Fibroblast of gingiva (primary cell): ENCODE results near the gene FAM50B.

Source experiments
- DNase-seq: peaks from one replicate; pipeline ENCODE4 v3.0.0-alpha.2; 2011; ENCODE audit warnings: low read depth

The FAM50B gene

DNA sequence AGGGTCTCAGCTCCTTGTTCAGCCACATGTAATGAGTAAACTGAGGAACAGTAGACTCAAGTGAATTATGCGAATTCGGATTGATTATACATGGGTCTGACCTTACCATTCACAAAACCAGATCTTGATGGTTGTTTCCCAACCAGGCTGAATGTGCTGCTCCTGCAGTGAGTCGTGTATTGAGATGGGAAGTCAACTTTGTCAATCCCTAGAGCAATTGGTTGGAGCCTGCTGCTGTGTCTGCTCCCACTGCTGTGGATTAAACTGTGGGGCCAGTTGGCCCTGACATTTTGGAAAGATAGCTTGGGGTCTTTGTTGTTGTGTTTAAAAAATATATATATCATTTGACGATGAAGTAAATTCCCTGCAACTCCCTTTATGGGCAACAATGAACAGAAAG, 23.9 kb downstream of the FAM50B start:
- no peak for DNase-seq

DNA sequence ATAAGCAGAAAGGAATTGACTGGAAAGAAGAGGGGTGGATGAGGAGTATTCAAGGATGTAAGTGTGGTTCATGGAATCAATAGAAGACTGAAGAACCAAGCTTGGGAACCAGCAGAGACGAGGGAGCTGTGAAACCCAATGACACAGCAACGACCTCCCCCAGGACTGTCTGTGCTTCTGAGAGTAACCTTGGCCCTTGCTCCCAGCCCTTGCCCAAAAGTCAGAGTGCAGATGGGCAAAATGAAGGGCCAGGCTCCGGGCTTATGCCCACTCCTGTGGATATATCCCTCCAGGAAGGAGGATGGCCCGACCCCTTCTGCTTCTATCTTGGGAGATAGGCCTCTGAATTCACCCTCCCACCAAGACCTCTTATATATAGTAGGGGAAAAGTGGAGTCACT, 24.9 kb downstream of the FAM50B start:
- no peak for DNase-seq

DNA sequence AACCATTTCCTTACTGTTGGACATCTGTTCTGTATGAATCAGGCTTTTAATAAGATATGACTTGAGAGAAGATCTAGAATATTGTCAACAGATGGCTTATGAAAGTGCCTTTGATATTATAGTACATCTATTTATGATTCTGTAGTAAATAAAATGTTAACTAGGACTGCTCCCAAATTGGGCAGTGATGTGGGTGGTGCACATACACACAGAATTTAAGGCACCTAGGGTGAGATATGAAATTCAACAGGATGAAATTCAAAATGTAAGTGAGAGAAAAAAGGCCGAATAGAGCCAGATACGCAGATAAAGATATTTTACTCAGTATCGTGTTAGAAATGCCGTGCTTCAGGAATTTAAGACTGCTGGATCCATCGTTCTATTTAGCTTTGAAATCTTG, 26.3 kb downstream of the FAM50B start:
- no peak for DNase-seq

DNA sequence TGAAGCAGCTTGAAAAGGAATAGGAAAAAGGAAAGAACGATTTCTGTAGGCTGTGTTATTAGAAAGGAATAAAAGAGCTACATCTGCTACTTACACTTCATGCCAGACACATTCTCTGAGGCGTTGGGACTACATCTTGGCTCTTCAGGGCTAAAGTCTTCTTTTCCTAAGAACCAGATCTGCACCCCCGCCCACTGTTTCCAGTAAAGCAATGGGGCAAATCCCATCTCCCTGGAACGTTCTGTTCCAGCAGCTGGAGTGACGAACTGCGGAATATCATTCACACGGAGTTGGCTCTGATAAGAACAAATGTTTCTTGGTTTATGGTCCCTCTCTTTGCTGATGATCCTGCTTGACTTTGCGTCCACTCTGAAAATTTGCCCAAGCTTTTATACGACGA, 26.9 kb downstream of the FAM50B start:
- peak; percentile 95 for DNase-seq

DNA sequence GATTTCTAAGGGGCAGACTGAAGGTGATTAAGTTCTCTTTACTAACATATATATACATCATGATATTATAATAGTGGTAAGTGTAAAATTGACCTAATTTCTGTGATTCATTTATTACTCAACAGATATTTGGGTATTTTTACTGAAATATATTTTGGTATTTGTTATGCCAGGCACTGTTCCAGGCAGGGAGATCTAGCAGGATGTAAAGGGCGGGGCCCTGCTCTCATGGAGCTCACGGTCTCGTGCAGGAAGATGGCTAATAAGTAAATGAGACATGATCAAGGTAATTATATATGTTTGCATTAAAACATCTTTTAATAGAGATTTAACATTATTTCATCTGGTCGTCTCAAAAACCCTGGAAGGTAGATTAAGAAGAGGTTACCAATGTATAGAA, 27.7 kb downstream of the FAM50B start:
- DNase-seq = peak; percentile 74

DNA sequence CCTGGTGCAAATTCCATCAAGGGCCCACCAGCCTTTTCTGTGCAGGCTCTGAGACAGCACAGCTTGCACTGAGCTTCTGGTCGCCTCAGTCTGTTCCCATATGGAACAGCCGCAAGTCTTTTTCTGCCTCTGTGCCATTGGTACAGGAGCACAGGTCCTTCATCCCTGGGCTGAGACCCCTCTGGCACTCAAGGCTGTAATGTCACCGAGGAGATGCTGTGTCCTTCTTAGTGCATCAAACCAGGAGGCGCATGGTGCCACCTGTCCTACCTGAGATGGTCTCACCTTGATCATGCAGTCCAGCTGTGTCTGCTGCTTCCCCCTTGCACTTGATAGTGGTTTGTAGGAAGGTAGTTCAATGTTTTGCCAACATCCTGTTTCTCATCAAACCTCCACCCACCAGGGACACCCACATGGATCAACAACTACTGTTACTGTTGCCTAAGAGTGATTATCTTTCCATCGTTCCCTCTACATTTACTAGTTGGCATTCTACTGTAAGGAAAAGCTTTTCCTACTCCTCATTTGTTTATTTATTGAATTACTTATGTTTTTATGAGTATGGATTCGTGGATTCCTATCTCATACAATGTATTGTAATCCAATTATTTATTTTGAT, 29.0 kb downstream of the FAM50B start:
- peak; percentile 71 for DNase-seq

DNA sequence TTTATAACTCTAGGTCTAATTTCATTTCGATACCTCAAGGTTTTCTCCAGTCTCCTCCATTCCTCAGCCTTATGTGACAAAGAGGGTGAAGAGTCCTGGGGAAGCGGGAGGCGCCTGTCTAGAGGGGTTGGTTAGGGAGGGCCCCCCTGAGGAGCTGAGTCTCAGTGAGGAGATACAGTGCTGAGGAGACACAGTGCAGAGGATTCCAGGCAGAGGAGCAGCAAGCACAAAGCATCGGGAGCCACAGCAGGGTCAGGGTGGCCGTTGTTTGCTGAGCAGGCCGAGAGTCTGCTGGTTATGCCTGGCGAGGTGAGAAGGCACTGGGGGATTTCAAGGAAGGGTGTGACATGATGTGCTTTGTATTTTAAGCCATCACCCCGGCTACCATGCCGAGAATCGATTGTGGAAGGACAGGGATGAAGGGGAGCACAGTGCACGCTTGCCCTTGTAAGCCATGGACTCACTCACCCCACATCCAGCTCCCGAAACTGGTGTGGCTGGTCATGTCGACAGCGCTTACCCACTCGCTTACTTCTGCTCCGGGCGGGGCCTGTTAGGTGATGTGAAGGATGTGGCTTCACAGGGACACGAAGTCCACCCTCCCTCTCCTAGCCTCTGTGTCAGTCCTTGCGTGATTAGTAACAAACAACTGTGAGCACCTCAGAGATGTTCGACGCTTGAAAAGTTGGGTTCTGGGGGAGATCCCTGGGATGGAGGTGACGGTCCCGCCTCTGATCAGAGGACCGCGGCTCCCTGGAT, 30.2 kb downstream of the FAM50B start:
- no peak for DNase-seq

DNA sequence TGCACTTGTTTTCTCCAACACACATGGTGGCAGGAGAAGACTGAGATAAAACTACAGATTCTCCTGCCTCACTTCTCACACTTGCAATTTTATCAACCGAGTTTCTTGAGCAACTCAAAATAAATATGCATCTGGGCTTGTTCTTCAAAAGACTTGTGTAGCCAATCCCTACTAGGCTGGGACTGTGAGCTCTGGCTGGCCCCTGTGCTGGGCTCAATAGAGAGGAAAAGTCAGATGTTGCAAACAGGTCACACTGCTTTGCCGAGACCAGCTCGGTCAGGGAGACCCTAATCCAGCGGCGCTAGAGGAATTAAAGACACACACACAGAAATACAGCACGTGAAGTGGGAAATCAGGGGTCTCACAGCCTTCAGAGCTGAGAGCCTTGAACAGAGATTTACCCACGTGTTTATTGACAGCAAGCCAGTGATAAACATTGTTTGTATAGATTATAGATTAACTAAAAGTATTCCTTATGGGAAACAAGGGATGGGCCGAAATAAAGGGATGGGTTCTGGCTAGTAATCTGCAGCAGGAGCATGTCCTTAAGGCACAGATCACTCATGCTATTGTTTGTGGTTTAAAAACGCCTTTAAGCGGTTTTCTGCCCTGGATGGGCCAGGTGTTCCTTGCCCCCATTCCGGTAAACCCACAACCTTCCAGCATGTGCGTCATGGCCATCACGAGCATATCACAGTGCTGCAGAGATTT, 32.7 kb downstream of the FAM50B start:
- DNase-seq = no peak

DNA sequence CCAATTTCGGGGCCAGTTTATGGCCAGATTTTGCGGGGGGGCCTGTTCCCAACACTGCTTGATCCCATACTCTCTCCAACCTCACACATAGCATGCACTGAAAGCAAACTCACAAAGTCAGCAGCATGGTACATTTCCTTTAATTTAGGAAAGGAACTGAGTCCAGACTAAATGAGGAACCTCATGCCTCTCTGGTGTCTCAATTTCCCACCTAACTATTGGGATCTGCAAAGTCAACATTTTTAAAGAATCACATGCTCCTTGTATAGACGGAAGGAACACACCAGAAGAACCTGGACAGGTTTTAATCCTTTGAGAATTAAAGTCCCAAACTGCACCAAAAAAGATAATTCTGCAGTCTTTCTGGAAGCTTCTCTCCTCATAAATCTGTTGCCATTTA, 33.3 kb downstream of the FAM50B start:
- no peak for DNase-seq

DNA sequence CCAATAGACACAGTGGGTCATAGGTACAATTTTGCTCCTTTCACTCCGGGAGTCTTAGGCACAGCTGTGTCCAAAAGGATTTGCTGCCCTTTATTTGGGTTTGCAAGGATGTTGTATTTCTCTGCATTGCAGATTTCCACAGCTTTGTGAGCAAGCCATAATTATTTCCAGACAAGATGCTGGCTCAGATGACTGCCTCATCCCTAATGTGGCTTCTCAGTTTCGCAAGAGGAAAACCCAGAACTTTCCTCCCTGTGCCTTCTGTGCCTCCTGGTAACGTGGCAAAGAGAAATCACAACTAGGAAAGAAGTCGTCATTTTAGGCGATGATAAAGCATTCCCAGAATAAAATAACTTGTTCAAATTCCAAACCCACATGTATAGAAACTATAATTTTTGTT, 33.7 kb downstream of the FAM50B start:
- peak; percentile 99 for DNase-seq

DNA sequence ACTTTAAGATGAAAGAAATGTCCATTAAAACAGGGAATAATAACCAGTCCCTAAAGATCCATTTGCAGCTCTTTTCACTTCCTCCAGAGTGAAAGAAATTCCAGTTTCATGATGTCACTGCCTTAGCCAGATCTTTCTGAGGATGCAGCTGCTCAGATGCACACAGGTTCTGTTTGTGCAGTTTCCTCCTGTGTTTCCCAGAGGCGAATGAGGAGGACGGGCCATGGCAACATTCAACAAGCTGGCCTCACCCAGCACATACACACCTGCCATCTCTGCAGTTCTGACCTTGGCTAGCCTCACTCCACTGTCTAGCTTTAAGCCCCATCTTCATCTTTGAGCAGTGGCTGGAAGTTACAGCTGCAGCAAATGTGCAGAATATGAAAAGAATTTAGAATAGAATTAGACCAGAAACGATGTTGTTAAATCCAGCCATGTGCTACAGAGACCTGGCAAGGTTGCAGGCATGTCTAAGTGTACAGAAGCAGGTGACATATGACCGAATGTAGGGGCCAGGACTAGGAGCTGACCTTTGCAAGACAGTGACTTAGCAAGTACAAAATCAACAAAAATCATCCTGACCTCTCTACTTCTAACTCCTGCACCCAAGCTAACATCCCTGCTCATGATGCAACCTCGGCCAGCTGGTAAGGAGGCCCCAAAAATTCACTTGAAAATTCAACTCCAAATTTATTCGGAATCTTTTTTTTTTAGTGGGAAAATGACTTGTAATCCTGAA, 35.0 kb downstream of the FAM50B start:
- DNase-seq = peak; percentile 46

DNA sequence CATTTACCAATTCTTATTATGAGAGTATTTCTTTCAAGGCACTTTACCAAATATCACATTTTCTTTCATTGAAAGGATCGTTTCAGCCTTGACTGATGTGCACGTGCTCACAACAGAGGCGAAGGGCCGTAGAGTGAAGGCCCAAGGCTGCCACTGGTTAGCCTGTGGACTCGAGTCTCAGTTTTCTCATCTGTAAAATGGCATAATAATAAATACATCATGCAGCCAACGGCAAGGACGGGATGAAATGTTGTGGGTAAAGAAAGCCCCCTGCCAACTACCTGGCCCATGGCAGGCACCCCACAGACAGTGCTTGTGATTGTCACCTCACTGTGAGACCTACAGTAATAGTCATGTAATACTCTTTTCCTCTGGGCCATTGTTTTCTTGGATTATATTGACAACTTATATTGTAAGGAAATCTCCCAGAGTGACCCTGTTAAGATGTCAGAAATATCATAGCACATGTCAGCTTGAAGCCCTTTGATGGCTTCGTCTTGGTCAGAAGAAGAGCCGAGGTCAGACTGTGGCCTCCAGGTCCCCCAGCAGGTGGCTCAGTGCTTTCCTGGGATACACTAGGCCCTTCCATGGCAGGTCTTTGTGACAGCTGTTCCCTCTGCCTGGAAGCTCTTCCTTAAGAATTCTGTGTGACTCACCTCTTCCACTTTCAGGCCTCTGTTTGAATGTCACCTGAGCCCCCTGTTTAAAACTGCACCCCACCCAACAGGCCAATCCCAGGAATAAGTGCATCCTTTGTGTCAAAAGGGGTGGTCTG, 36.3 kb downstream of the FAM50B start:
- DNase-seq = no peak

DNA sequence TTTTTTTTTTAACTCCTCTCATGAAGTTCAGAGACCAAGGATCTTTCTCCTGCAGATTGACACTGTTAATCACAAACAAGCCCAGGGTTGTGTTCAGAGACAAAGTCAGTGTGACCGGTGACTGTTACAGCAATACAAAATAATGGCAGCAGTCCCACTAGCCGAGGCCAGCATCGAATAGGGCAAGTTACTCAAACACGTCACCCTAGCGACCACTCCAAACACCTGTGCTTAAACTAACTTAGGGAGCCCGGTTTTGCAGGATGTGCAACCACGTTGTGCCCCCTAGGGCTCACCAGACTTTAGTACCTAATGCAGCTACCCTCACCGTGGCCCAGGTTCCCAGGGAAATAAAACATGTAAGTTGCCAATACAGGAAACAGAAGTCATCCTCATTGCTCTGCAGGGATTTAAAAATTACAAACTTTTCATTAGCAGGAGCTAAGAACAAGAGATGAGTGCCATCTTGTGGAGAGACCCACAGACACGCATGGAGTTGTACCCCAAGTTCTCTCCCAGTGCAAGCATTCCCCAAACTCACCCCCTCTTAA, 38.1 kb downstream of the FAM50B start:
- DNase-seq = peak; percentile 63

DNA sequence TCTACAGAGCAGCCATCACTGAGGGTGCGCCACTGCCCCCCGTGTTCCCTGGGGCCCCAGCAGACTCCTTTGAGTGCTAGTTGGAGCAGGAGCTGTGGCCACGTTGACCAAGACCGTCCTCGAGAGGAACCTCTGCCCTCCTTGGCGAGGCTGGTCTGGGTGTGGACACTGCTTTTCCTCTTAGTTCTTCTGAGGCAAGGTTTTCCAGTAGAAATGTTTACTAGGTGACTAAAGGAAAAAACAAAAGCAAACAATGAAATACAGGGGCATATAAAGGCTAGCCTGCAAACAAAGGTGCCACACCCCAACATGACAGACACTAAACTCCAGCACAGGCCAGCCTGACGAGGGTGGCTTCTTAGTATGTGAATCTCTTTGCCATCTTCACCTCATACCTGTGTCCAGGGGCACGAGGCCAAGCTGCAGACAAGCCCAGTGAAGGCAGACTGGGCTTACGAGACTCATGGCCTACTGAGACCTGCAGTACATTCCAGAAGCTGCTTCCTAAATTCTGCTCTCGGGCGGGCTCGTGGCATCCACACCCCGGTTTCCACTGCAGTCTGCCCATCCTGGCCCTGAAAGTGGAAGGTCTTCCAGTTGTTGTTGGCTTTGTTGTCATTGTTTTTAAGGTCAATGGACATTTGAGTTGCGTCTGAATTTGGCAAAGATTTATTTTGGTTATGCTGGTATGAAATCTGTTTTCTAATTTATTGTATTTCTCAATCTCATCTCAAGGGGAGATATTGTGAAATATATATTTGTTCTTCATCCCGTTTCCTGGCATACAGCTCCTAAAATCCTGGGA, 39.2 kb downstream of the FAM50B start:
- DNase-seq = peak; percentile 94

DNA sequence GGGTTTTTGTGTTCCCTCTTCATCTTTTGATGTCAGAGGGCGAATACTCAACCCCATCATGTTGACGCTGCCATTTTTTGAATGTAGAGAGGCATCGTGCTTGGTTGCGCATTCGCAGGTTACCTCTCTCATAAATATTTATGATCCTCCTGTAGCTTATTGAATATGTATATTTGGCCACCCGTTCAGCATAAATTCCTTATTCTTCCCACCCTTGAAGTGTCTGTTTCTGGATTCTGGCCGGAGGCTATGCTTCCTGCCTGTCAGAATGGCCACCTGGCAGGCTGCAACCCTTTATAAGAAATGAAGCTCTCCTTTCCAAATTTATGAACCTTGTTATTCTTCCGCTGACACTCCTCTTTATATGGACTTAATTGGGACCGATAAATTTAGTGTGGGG, 40.9 kb downstream of the FAM50B start:
- no peak for DNase-seq

DNA sequence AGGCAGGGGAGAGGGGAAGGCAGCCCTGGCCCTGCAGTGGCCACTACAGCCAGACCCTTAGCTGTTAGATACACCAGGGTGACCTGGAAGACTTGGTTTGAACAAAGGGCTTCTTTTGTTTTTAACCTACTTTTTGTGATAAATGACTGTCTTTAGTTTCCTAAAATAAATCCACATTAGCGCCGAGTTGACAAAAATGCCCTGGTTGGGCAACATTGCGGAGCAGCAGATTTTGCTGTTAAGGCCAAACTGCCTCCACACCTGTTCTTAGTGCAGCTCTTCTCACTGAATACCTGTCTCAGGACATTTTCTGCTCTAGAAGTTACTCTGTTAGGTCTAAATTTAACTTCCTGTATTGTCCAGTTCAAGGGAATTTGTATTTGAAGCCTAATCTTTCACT, 42.7 kb downstream of the FAM50B start:
- no peak for DNase-seq

DNA sequence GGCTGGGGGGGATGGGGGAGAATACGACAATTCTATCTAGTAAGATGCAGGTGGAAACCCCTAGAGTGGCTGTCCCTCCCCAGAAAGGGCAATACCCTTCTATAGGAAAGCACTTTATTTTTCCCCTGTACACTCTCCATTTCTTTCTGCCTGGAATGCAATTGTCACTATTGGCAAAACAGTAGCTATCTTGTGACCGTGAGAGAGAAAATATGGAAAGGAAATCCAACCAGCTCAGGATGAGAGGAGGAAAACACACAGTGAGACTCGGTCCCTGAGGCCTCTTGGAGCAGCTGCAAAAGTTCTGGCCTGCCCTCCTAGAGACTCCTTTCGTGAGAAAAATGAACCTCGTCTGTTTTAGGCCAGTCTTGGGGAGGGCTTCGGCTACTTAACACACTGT, 43.4 kb downstream of the FAM50B start:
- no peak for DNase-seq

DNA sequence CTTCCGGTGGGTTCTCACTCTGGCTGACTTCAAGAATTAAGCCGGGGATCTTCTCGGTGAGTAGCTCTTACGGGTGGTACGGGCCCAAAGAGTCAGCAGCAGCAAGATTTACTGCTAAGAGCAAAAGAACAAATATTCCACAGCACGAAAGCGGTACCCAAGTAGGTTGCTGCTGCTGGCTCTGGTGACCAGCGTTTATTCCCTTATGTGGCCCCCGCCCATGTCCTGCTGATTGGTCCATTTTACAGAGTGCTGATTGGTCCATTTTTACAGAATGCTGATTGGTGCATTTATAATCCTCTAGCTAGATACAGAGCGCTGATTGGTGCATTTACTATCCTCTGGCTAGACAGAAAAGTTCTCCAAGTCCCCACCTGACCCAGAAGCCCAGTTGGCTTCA, 44.3 kb downstream of the FAM50B start:
- DNase-seq = no peak

DNA sequence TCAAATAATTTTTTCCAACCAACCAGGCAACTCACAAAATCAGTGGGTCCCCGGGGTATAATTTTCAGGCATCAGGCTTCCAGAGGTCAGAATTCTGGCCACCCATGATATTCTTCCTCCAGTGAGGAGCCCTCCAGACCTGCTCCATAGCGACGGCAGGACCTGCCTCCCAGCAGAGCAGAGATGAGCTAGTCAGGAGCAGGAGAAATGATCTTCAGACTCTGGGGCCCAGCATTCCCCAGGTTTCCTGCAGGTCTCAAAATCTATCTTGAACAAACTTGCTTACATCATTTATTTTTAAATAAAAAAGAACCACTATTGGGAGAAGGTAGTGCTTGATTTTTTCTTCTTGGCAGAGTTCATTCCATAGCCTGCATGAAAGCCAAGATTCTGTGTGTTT, 44.7 kb downstream of the FAM50B start:
- no peak for DNase-seq

DNA sequence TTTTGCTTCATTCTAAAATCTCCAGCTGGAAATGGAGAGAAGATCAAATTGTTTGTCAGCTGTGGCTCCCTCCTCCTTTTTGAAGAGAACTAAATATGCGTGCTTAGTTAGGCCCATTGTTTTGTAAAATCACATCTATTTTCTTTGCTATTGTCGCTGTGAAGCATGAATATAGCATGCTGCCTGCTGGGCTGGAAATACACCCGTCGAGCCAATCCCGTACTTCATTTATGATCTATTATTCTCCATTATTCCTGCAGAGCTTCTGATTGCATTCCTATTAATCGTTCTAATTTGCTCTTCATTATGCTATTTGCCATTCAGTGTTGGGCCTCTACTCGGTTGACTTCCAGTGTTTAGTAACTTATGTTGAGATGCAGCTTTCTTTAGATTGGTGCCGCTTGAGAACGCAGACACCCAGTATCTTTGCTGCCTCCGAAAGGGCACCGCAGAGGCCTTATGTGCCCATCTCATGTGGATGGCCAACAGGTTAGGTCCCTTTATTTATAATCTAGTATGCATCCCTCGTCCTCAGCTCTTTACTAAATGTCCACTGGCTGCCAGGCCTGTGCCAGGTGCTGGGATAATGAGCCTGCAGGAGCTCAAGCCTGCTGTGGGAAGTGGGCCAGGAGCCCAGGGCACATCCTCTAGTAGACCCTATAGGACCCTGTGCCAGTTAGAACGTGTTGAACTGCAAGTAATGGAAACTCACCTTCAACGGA, 45.6 kb downstream of the FAM50B start:
- DNase-seq = no peak
